Measurements from ENCODE around the gene SYPL2. TPM values are rescaled to one million over a fixed set of nuclear protein-coding genes. Genes with fewer than 3 reads are reported as not detected.
"Not testable (repeated sequence)": the region's sequence is repeated elsewhere in the genome, so short reads cannot be mapped to it uniquely, and the experiment has no call there.

SYPL2 gene
- total and polyA plus RNA-seq, 7 donors: 35.3 to 203 (median 125) TPM

DNA sequence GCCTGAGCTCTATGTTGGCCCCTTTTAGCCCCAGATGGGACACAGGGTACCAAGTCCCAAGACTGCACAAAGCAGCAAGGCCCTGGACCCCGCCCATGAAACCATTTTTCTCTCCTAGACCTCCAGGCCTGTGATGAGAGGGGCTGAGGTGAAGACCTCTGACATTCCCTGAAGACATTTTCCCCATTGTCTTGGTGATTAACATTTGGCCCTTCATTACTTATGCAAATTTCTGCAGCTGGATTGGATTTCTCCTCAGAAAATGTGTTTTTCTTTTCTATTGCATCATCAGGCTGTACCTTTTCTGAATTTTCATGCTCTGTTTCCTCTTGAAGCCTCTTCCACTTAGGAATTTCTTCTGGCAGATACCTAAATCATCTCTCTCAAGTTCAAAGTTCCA lies 31.9 kb upstream of the SYPL2 start:
- WGBS, 3 donors: 79 to 92% (median 80%) methylated on average over 1 of the region's 1 CpG
- Histone ChIP-seq H3K4me3 (no peak overlapping the region), H3K27me3 (ENCODE audit: insufficient read depth in 3 of 3, low read length in 2 of 3) (no peaks in the 10 kb centered on the region), H3K9me3 (no peaks in the 10 kb centered on the region), H3K4me1 (peaks cover 11% of the 10 kb centered on the region), H3K27ac (no peak overlapping the region), H3K36me3 (ENCODE audit: insufficient read depth in 1 of 2, low read depth in 1 of 2) (no peaks in the 10 kb centered on the region)
- intact Hi-C loops (cut with DNase I): no loop called here
- TF ChIP-seq, protein P1, sequence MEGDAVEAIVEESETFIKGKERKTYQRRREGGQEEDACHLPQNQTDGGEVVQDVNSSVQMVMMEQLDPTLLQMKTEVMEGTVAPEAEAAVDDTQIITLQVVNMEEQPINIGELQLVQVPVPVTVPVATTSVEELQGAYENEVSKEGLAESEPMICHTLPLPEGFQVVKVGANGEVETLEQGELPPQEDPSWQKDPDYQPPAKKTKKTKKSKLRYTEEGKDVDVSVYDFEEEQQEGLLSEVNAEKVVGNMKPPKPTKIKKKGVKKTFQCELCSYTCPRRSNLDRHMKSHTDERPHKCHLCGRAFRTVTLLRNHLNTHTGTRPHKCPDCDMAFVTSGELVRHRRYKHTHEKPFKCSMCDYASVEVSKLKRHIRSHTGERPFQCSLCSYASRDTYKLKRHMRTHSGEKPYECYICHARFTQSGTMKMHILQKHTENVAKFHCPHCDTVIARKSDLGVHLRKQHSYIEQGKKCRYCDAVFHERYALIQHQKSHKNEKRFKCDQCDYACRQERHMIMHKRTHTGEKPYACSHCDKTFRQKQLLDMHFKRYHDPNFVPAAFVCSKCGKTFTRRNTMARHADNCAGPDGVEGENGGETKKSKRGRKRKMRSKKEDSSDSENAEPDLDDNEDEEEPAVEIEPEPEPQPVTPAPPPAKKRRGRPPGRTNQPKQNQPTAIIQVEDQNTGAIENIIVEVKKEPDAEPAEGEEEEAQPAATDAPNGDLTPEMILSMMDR (IDR thresholded peaks at IDR 0.05): no peak
- DNase-seq (no peak), ATAC-seq (no peak)

DNA sequence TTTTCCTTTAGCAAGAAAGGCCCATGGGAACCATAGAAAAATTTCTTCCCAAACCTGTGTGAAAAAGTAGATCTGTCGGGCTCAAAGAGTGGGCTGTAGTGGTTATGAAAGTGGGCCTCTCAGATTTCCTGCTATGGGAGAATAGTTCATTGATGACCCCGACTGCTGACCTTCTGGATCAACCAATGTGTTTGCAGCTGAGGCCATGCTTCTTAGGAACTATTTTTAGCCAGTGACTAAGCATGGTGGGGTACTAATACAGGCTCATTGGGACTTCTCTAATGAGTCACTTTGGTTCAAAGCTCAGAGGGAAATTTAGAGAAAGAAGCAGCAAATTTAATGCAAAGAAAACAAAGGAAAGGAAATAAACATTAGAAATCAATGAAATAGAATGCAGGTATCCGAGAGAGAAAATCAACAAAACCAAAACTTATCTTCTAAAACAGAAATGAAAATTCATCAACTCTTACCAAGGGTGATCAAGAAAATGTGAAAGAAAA lies 27.5 kb upstream of the SYPL2 start:
- Histone ChIP-seq H3K4me1 (peaks cover 12% of the 10 kb centered on the region), H3K36me3 (ENCODE audit: insufficient read depth in 1 of 2, low read depth in 1 of 2) (no peaks in the 10 kb centered on the region), H3K4me3 (no peak overlapping the region), H3K27ac (peak overlapping the region; percentile 61), H3K27me3 (ENCODE audit: insufficient read depth in 3 of 3, low read length in 2 of 3) (peaks cover 0 to 15% (median 0%) of the 10 kb centered on the region in 3 donors), H3K9me3 (no peaks in the 10 kb centered on the region)
- 46 to 55% (median 50%) methylated on average over 3 of the region's 3 CpGs for WGBS, 3 donors
- TF ChIP-seq, protein P1 (IDR thresholded peaks at IDR 0.05): no peak
- no peak for DNase-seq
- intact Hi-C loops (cut with DNase I): no loop called here
- ATAC-seq: peak; percentile 97 to 99 (median 98)

DNA sequence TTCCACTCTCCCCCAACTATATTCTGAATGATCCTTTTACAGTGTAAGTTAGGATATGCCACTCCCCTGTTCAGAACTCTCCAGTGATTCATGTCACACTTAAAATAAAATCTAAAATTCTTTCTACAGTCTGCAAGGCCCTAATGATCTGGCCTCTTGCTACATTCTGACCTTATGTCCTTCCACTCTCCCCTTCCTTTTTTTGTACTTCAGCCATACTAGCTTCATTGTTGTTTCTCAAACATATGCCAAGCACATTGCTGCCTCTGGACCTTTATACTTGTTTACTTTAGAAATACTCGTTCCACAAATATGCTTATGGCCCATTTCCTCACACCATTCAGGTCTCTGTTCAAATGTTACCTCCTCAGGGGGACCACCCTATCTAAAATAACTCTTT lies 25.3 kb upstream of the SYPL2 start:
- no peaks in the 10 kb centered on the region for H3K36me3 ChIP-seq (ENCODE audit: insufficient read depth in 1 of 2, low read depth in 1 of 2)
- ATAC-seq (no peak), DNase-seq (no peak)
- H3K4me3 ChIP-seq: no peak overlapping the region
- intact Hi-C loops (cut with DNase I): loop anchor here in 1 of 2 donors (1.0 kb wide), 1 partner anchor 14 kb away; no protein-coding TSS in a partner anchor
- 34 to 57% (median 42%) methylated on average over 1 of the region's 1 CpG for WGBS, 3 donors
- peaks cover 12% of the 10 kb centered on the region for H3K4me1 ChIP-seq
- peaks cover 0 to 15% (median 2%) of the 10 kb centered on the region in 3 donors for H3K27me3 ChIP-seq (ENCODE audit: insufficient read depth in 3 of 3, low read length in 2 of 3)
- H3K9me3 ChIP-seq: no peaks in the 10 kb centered on the region
- no peak overlapping the region for H3K27ac ChIP-seq
- TF ChIP-seq, protein P1 (IDR thresholded peaks at IDR 0.05): no peak

DNA sequence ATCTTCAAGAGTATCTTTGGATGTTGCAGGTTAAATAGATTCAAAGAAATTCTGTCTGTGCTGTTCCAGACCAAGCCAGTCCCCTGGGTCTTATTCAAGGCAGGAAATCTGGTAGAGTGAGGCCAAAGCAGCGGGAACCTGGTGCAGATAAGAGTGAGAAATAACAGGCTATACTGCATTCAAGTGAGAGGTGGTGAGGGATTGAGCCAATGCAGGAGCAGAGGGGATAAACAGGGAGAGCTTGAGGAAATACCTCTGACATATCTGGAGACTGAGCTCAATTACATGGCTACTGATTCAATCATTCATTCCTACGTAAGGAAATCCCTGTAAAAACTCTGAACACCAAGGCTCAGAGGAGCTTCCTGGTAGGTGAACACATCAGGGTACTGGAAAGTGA lies 22.9 kb upstream of the SYPL2 start:
- intact Hi-C loops (cut with DNase I): no loop called here
- H3K9me3 ChIP-seq: no peaks in the 10 kb centered on the region
- H3K27ac ChIP-seq: no peak overlapping the region
- ATAC-seq (no peak), DNase-seq (no peak)
- 67 to 72% (median 70%) methylated on average over 2 of the region's 2 CpGs for WGBS, 3 donors
- TF ChIP-seq, protein P1 (IDR thresholded peaks at IDR 0.05): no peak
- peaks cover 12% of the 10 kb centered on the region for H3K4me1 ChIP-seq
- no peak overlapping the region for H3K4me3 ChIP-seq
- peaks cover 0 to 15% (median 2%) of the 10 kb centered on the region in 3 donors for H3K27me3 ChIP-seq (ENCODE audit: insufficient read depth in 3 of 3, low read length in 2 of 3)
- no peaks in the 10 kb centered on the region for H3K36me3 ChIP-seq (ENCODE audit: insufficient read depth in 1 of 2, low read depth in 1 of 2)

DNA sequence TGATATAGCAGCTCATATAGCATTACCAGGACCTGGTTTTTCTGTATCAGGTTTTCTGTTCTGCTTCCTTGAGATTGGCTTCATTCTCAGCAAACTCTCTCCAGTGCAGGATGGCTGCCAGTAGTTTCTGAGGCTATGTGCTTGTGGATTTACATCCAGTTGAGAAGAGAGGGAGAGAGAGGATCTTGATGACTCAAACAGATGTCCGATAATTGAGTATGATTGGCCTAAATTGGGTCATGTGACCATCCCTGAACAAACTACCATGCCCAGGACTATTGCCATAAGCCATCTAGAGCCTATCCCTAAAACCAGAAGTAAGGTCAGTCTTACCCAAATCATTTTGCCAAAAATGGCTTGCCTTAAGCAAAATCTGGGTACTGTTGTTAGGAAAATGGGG lies 22.0 kb upstream of the SYPL2 start:
- H3K27me3 ChIP-seq (ENCODE audit: insufficient read depth in 3 of 3, low read length in 2 of 3): peaks cover 0 to 15% (median 2%) of the 10 kb centered on the region in 3 donors
- 78 to 94% (median 79%) methylated on average over 1 of the region's 1 CpG for WGBS, 3 donors
- ATAC-seq (no peak), DNase-seq (no peak)
- H3K4me1 ChIP-seq: peaks cover 3% of the 10 kb centered on the region
- no peak overlapping the region for H3K4me3 ChIP-seq
- H3K27ac ChIP-seq: no peak overlapping the region
- TF ChIP-seq, protein P1 (IDR thresholded peaks at IDR 0.05): no peak
- H3K36me3 ChIP-seq (ENCODE audit: insufficient read depth in 1 of 2, low read depth in 1 of 2): no peaks in the 10 kb centered on the region
- intact Hi-C loops (cut with DNase I): no loop called here
- no peaks in the 10 kb centered on the region for H3K9me3 ChIP-seq

DNA sequence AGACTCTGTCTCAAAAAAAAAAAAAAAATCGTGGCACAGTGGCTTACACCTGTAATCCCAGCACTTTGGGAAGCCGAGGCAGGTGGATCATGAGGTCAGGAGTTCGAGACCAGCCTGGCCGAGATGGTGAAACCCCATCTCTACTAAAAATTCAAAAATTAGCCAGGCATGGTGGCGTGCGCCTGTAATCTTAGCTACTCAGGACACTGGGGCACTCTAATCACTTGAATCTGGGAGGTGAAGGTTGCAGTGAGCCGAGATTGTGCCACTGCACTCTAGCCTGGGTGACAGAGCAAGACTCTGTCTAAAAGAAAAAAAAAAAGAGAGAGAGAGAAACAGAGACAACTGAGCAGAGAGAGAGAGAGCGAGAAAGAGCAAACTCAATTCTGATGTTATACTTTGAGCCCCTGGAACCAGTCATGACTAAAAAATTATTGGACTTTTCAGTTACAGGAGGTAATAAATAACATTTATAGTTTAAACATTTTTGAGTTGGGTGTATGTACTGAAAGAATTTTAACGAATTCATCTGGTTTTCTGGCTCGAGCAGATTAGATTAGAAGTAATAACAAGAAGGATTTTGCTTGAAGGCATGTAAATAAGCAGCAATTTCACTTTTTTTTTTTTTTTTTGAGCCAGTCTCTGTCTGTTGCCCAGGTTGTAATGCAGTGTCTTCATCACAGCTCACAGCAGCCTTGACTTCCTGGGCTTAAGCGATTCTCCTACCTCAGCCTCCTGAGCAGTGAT lies 20.2 kb upstream of the SYPL2 start:
- ATAC-seq; H3K4me3 ChIP-seq; intact Hi-C loops (cut with DNase I); H3K27ac ChIP-seq; DNase-seq; H3K36me3 ChIP-seq (ENCODE audit: insufficient read depth in 1 of 2, low read depth in 1 of 2); H3K9me3 ChIP-seq; H3K4me1 ChIP-seq: not testable (repeated sequence)
- WGBS, 3 donors: 68 to 74% (median 68%) methylated on average over 11 of the region's 11 CpGs
- H3K27me3 ChIP-seq (ENCODE audit: insufficient read depth in 3 of 3, low read length in 2 of 3): peaks cover 0 to 15% (median 2%) of the 10 kb centered on the region in 3 donors

Measured in psoas muscle (tissue), 8 donors.